Measurements from ENCODE around the gene NPAS3. TPM values are rescaled to one million over a fixed set of nuclear protein-coding genes. Genes with fewer than 3 reads are reported as not detected.

NPAS3 gene
- total and polyA plus RNA-seq, 2 of the 8 experiments (the other 6 are each of a cell fraction or from before 2014, with no cell fraction given), result 0.11 to 0.60 TPM

GRCh38 chr14:33586806-33587205 lies 648.1 kb downstream of the NPAS3 start:
- no peak overlapping the region for H3K18ac ChIP-seq (ENCODE audit: extremely low read depth, low read length)
- WGBS, 2 experiments (ENCODE audit: extremely low coverage in 1 of 2, insufficient coverage in 1 of 2, insufficient read length in 1 of 2, insufficient replicate concordance in 2 of 2, low coverage in 1 of 2, low lambda C conversion rate in 2 of 2, missing lambda C conversion rate in 1 of 2), result 94% methylated on average over 4 of the region's 4 CpGs; no CpG with 5 or more reads in 1 of the 2 experiments
- no peak for TF ChIP-seq JUN (IDR thresholded peaks at IDR 0.05; ENCODE audit: low read depth, low read length)
- no peak for TF ChIP-seq BCL11A (IDR thresholded peaks at IDR 0.05; ENCODE audit: low read depth in 2 of 2, low read length in 2 of 2)
- TF ChIP-seq BACH1 (IDR thresholded peaks at IDR 0.05; ENCODE audit: low read length), result no peak
- no peak for TF ChIP-seq ZNF274 (IDR thresholded peaks at IDR 0.05; ENCODE audit: borderline replicate concordance, extremely low read depth, low read length)

More at GRCh38 chr14:33586806-33587205, 648.1 kb downstream of the NPAS3 start:
- Histone ChIP-seq H4K91ac (replicated peaks; ENCODE audit: insufficient read length, low read length) (no peak overlapping the region), H2BK12ac (ENCODE audit: low read depth, low read length) (no peak overlapping the region), H3K23ac (ENCODE audit: insufficient read length) (no peak overlapping the region), H3K4ac (replicated peaks; ENCODE audit: insufficient read length, low read depth, low read length) (no peak overlapping the region), H3K4me3 (ENCODE audit: extremely low read depth in 1 of 4, insufficient read depth in 2 of 4, low read depth in 3 of 4, low read length in 4 of 4) (no peak overlapping the region), H2BK15ac (ENCODE audit: low read length) (no peak overlapping the region), H3K27ac (ENCODE audit: low read depth, low read length) (no peak overlapping the region), H3K9me3 (ENCODE audit: insufficient read depth in 2 of 2, low read depth in 1 of 2, low read length in 1 of 2) (no peaks in the 10 kb centered on the region), H3K23me2 (ENCODE audit: low read depth, low read length) (no peaks in the 10 kb centered on the region), H2AFZ (ENCODE audit: low read length) (no peak overlapping the region), H4K20me1 (replicated peaks in 1 of 2; ENCODE audit: control insufficient read depth in 1 of 2, insufficient read depth in 2 of 2, low read length in 2 of 2) (no peaks in the 10 kb centered on the region), H2BK5ac (ENCODE audit: low read depth, low read length) (no peak overlapping the region), H3K56ac (replicated peaks; ENCODE audit: insufficient read length, low read depth, low read length) (no peak overlapping the region), H3K79me1 (ENCODE audit: low read depth, low read length) (no peaks in the 10 kb centered on the region), H4K5ac (ENCODE audit: insufficient read length, low read depth, low read length) (no peak overlapping the region), H2AK5ac (ENCODE audit: low read depth, low read length) (no peak overlapping the region), H3K27me3 (replicated peaks in 1 of 4; ENCODE audit: control insufficient read depth in 3 of 4, extremely low read depth in 1 of 4, insufficient read depth in 3 of 4, low read length in 3 of 4) (no peaks in the 10 kb centered on the region), H4K8ac (ENCODE audit: extremely low read depth, insufficient read depth, low read length) (no peak overlapping the region), H3K79me2 (ENCODE audit: control insufficient read depth in 1 of 2, insufficient read depth in 2 of 2, low read length in 2 of 2) (no peaks in the 10 kb centered on the region), H2BK120ac (replicated peaks; ENCODE audit: low read depth, low read length) (no peak overlapping the region), H3K36me3 (ENCODE audit: control insufficient read depth in 2 of 4, insufficient read depth in 4 of 4, low read length in 3 of 4) (no peaks in the 10 kb centered on the region), H2BK20ac (ENCODE audit: low read length) (no peak overlapping the region), H3K14ac (ENCODE audit: insufficient read length) (no peak overlapping the region), H3K9ac (replicated peaks in 1 of 4; ENCODE audit: extremely low read depth in 1 of 4, low read depth in 3 of 4, low read length in 3 of 4) (no peak overlapping the region), H3K4me1 (replicated peaks in 1 of 4; ENCODE audit: control insufficient read depth in 3 of 4, insufficient read depth in 4 of 4, low read length in 3 of 4) (peaks cover 0 to 3% (median 0%) of the 10 kb centered on the region in 4 experiments; a peak in 1 of 7 replicates), H3K4me2 (ENCODE audit: insufficient read depth in 1 of 2, low read depth in 2 of 2, low read length in 2 of 2) (no peak overlapping the region)
- no peak for FAIRE-seq
- ChIA-PET POLR2A (ENCODE audit: partially characterized antibody) (no interaction called here), CTCF (ENCODE audit: partially characterized antibody) (no interaction called here)
- DNase-seq (ENCODE audit: low read depth in 1 of 2, low spot score in 2 of 2), result no peak

All from H1 (cell line).